Kidney epithelial cell (primary cell): ENCODE results near the gene CENPO. TPM values are rescaled to one million over a fixed set of nuclear protein-coding genes. Genes with fewer than 3 reads are reported as not detected.

Experiments
- DNase-seq: peaks from one replicate; pipeline ENCODE4 v3.0.0-alpha.2; 2010; ENCODE audit warnings: low read depth
- H3K27me3 ChIP-seq: 2 replicates; pipeline ENCODE4 v1.6.0; 2011; ENCODE audit warnings: low read length; ENCODE audit not compliant: control insufficient read depth, insufficient read depth
- H3K36me3 ChIP-seq: 2 replicates; pipeline ENCODE4 v1.5.1; 2011; ENCODE audit warnings: low read length; ENCODE audit not compliant: control insufficient read depth, insufficient read depth
- H3K4me3 ChIP-seq: 2 replicates; pipeline ENCODE4 v1.5.1; 2011; ENCODE audit warnings: low read depth, mild to moderate bottlenecking, control low read depth, low read length
- CTCF ChIP-seq: IDR thresholded peaks from 2 replicates; pipeline ENCODE4 v1.5.1; 2011; ENCODE audit warnings: mild to moderate bottlenecking, moderate library complexity, low read length, control low read depth, inconsistent platforms; ENCODE audit not compliant: insufficient read depth, poor library complexity, severe bottlenecking
- total RNA-seq: library from RNA; depleted of rRNA; stranded (reverse); fragments of >200 nt; gene quantifications from 2 replicates; pipeline ENCODE4 v1.2.3, GENCODE V29; 2015

The CENPO gene
- total RNA-seq, 1 donor from 2014 or later = 10.9 TPM

GRCh38 chr2:24818721-24819167, 25.5 kb downstream of the CENPO start:
- no peak overlapping the region for H3K4me3 ChIP-seq
- no peaks in the 10 kb centered on the region for H3K36me3 ChIP-seq
- TF ChIP-seq CTCF = no peak
- no peaks in the 10 kb centered on the region for H3K27me3 ChIP-seq
- DNase-seq = no peak

- DNase-seq = no peak
- Histone ChIP-seq H3K27me3 (no peaks in the 10 kb centered on the region), H3K36me3 (no peaks in the 10 kb centered on the region), H3K4me3 (no peak overlapping the region)
- TF ChIP-seq CTCF = no peak
Observed at GRCh38 chr2:24819442-24820174, 26.4 kb downstream of the CENPO start.

- TF ChIP-seq CTCF = no peak
- H3K4me3 ChIP-seq = no peak overlapping the region
- no peaks in the 10 kb centered on the region for H3K36me3 ChIP-seq
Observed at GRCh38 chr2:24820175-24820513, 26.9 kb downstream of the CENPO start.

GRCh38 chr2:24820598-24821432, 27.6 kb downstream of the CENPO start:
- Histone ChIP-seq H3K4me3 (no peak overlapping the region), H3K36me3 (no peaks in the 10 kb centered on the region), H3K27me3 (no peaks in the 10 kb centered on the region)
- no peak for TF ChIP-seq CTCF
- no peak for DNase-seq

More at GRCh38 chr2:24820175-24820513, 26.9 kb downstream of the CENPO start:
- DNase-seq = no peak
- H3K27me3 ChIP-seq = no peaks in the 10 kb centered on the region

- no peak overlapping the region for H3K4me3 ChIP-seq
- no peak for DNase-seq
- H3K36me3 ChIP-seq = no peaks in the 10 kb centered on the region
- no peak for TF ChIP-seq CTCF
- no peaks in the 10 kb centered on the region for H3K27me3 ChIP-seq
Observed at GRCh38 chr2:24821433-24821891, 28.2 kb downstream of the CENPO start.
